PC-9 (cell line): ENCODE measurements around the gene OTUD7B. TPM values are rescaled to one million over a fixed set of nuclear protein-coding genes. Genes with fewer than 3 reads are reported as not detected.

Experiments used
- BruUV-seq: library from RNA; stranded (reverse); fragments of 400-500 nt; replicated peaks from 2 replicates; lab custom pipeline; 2021; lab: Mats Ljungman, UMichigan
- CTCF ChIA-PET: fragments of 300-600 bp; sonication (Branson Sonifier 250); formaldehyde crosslinking; loops from one replicate; lab custom pipeline; 2022; ENCODE audit warnings: antibody characterized with exemption; lab: Charles Lee
- POLR2A ChIA-PET: fragments of 300-600 bp; sonication (Branson Sonifier 250); formaldehyde crosslinking; loops from one replicate; lab custom pipeline; 2022; ENCODE audit warnings: antibody characterized with exemption; ENCODE audit not compliant: unreplicated experiment; lab: Charles Lee
- DNase-seq, 2 experiments: peaks; one replicate each; pipeline versions ENCODE4 v3.0.0 to v3.0.0-alpha.2; 2015 to 2022; ENCODE audit warnings: mixed read lengths in 1 of 2
- H2AFZ ChIP-seq: fragments of 200-600 bp; sonication (generic); 2 replicates; pipeline ENCODE4 v1.8.1; 2017; ENCODE audit warnings: antibody characterized with exemption
- H3F3A ChIP-seq: fragments of 200-600 bp; sonication (generic); 2 replicates; pipeline ENCODE4 v1.8.1; 2017; ENCODE audit warnings: antibody characterized with exemption, mild to moderate bottlenecking, low read depth; ENCODE audit not compliant: insufficient read depth
- H3K27ac ChIP-seq: fragments of 200-600 bp; sonication (generic); 2 replicates; pipeline ENCODE4 v1.6.1; 2016; ENCODE audit warnings: mixed run types
- H3K27me3 ChIP-seq: fragments of 200-600 bp; sonication (generic); 2 replicates; pipeline ENCODE4 v1.6.1; 2016; ENCODE audit warnings: low read depth, mixed run types; ENCODE audit not compliant: insufficient read depth
- H3K36me3 ChIP-seq: fragments of 200-600 bp; sonication (generic); 2 replicates; pipeline ENCODE4 v1.6.1; 2016; ENCODE audit warnings: low read depth, mixed run types
- H3K4me1 ChIP-seq: fragments of 200-600 bp; sonication (generic); replicated peaks from 2 replicates; pipeline ENCODE4 v1.6.1; 2016; ENCODE audit warnings: mixed run types; ENCODE audit not compliant: insufficient read depth
- H3K4me2 ChIP-seq: fragments of 200-600 bp; sonication (generic); 2 replicates; pipeline ENCODE4 v1.6.1; 2017; ENCODE audit warnings: mixed run types
- H3K4me3 ChIP-seq: fragments of 200-600 bp; sonication (generic); 2 replicates; pipeline ENCODE4 v1.6.1; 2016; ENCODE audit warnings: mixed run types
- H3K79me2 ChIP-seq: fragments of 200-600 bp; sonication (generic); 2 replicates; pipeline ENCODE4 v1.6.1; 2017; ENCODE audit warnings: low read depth, mixed run types
- H3K9me2 ChIP-seq: fragments of 200-600 bp; sonication (generic); 2 replicates; pipeline ENCODE4 v1.8.1; 2017; ENCODE audit warnings: mild to moderate bottlenecking; ENCODE audit not compliant: insufficient read depth
- H3K9me3 ChIP-seq: fragments of 200-600 bp; sonication (generic); 2 replicates; pipeline ENCODE4 v1.8.1; 2016; ENCODE audit warnings: low read depth; ENCODE audit not compliant: insufficient read depth
- H4K20me1 ChIP-seq: fragments of 200-600 bp; sonication (generic); 2 replicates; pipeline ENCODE4 v1.8.1; 2017; ENCODE audit not compliant: insufficient read depth
- CTCF ChIP-seq: fragments of 200-600 bp; sonication (generic); conservative IDR thresholded peaks from 2 replicates; pipeline ENCODE4 v1.6.1; 2017; ENCODE audit warnings: mixed run types, antibody characterized with exemption, mild to moderate bottlenecking, moderate library complexity
- EZH2 ChIP-seq: fragments of 200-600 bp; sonication (generic); IDR thresholded peaks from 2 replicates; pipeline ENCODE4 v1.8.0; 2017; ENCODE audit warnings: antibody characterized with exemption, low read depth
- intact Hi-C: fragments of 100-400 bp; cut with micrococcal nuclease; formaldehyde crosslinking; loops from one replicate; pipeline ENCODE4 v1.10.0; 2022; ENCODE audit not compliant: unreplicated experiment
- total RNA-seq: library from RNA; stranded (reverse); gene quantifications from 2 replicates; pipeline ENCODE4 v1.2.3, GENCODE V29; 2021

The OTUD7B gene
- total RNA-seq, 1 experiment from 2014 or later, result 30.2 TPM

GRCh38 chr1:149888999-149889289, 121.6 kb downstream of the OTUD7B start:
- Histone ChIP-seq H2AFZ (peak overlapping the region; percentile 90), H3F3A (peaks cover 41% of the 10 kb centered on the region), H3K79me2 (peaks cover 12% of the 10 kb centered on the region), H3K4me3 (peak overlapping the region; percentile 79), H3K36me3 (no peaks in the 10 kb centered on the region), H3K9me2 (no peaks in the 10 kb centered on the region), H3K9me3 (no peaks in the 10 kb centered on the region), H3K4me1 (peaks cover 26% of the 10 kb centered on the region), H3K4me2 (peak overlapping the region; percentile 94), H4K20me1 (no peaks in the 10 kb centered on the region), H3K27ac (peak overlapping the region; percentile 97), H3K27me3 (no peaks in the 10 kb centered on the region)
- DNase-seq, result peak in 1 of 2 experiments; percentile 15
- CTCF ChIA-PET, result no interaction called here
- TF ChIP-seq EZH2 (no peak), CTCF (no peak)
- POLR2A ChIA-PET, result interaction anchor here (1.1 kb wide), 1 partner anchor 50 kb away, joined by 6 read pairs; no protein-coding TSS in a partner anchor
- no TSS peak for BruUV-seq
- intact Hi-C loops, result loop anchor here (1.0 to 10.0 kb wide), 4 partner anchors 50 to 276 kb away; no protein-coding TSS in a partner anchor

GRCh38 chr1:149888247-149888998, 122.1 kb downstream of the OTUD7B start:
- Histone ChIP-seq H3F3A (peaks cover 41% of the 10 kb centered on the region), H3K4me3 (peak overlapping the region; percentile 79), H3K36me3 (no peaks in the 10 kb centered on the region), H3K4me1 (peaks cover 27% of the 10 kb centered on the region), H3K79me2 (peaks cover 18% of the 10 kb centered on the region), H3K9me3 (no peaks in the 10 kb centered on the region), H3K9me2 (no peaks in the 10 kb centered on the region), H3K27ac (peak overlapping the region; percentile 97), H2AFZ (peak overlapping the region; percentile 90), H3K27me3 (no peaks in the 10 kb centered on the region), H4K20me1 (no peaks in the 10 kb centered on the region), H3K4me2 (peak overlapping the region; percentile 94)
- POLR2A ChIA-PET, result interaction anchor here (0.6 to 2.4 kb wide), 9 partner anchors 33 to 394 kb away, joined by 3 to 33 read pairs (median 7); partner anchors contain the start of genes CIART, OTUD7B and PLEKHO1
- TF ChIP-seq EZH2, result no peak
- TF ChIP-seq CTCF, result peak; percentile 74
- intact Hi-C loops, result loop anchor here (1.0 to 10.0 kb wide), 4 partner anchors 51 to 276 kb away; no protein-coding TSS in a partner anchor
- CTCF ChIA-PET, result interaction anchor here (0.6 to 0.9 kb wide), 2 partner anchors 74 to 299 kb away, joined by 3 read pairs; no protein-coding TSS in a partner anchor
- DNase-seq, result peak; percentile 73 to 81
- TSS peak; percentile 40 for BruUV-seq

Other genes with a start within 250 kb of the OTUD7B start
- not detected in 2 replicates for gene FCGR1A, start 228.0 kb downstream of the OTUD7B start, total RNA-seq
- 16.2 and 23.7 TPM in 2 replicates for gene BOLA1, start 111.2 kb downstream of the OTUD7B start, total RNA-seq
- 0.20 and 0.33 TPM in 2 replicates for gene SV2A, start 92.9 kb downstream of the OTUD7B start, total RNA-seq
- 50.8 and 73.1 TPM in 2 replicates for gene SF3B4, start 82.9 kb downstream of the OTUD7B start, total RNA-seq
- gene MTMR11, start 73.8 kb downstream of the OTUD7B start, total RNA-seq, result 16.0 and 18.2 TPM in 2 replicates
- 27.8 and 30.3 TPM in 2 replicates for gene VPS45, start 57.0 kb upstream of the OTUD7B start, total RNA-seq
- 1.3 and 2.2 TPM in 2 replicates for gene PLEKHO1, start 139.2 kb upstream of the OTUD7B start, total RNA-seq
- 63.3 and 63.5 TPM in 2 replicates for gene ANP32E, start 225.4 kb upstream of the OTUD7B start, total RNA-seq
- gene CA14, start 247.0 kb upstream of the OTUD7B start, total RNA-seq, result 0.95 and 1.7 TPM in 2 replicates